CD4-positive, alpha-beta T cell treated with Interleukin-15 for 1 hour (primary cell): ENCODE results near the gene SBNO2.
A peak's percentile ranks its signal among the peaks of the same experiment; 100 is the strongest.

Source experiments
- DNase-seq: peaks from one replicate; pipeline ENCODE4 v3.0.0-alpha.2; 2020

The SBNO2 gene

GRCh38 chr19:1068009-1069001 lies 105.8 kb downstream of the SBNO2 start:
- peak; percentile 79 for DNase-seq

GRCh38 chr19:1067341-1067957 lies 106.6 kb downstream of the SBNO2 start:
- no peak for DNase-seq

- DNase-seq = peak; percentile 89
Measured at GRCh38 chr19:1066748-1067340, 107.2 kb downstream of the SBNO2 start, which contains the start of gene ARHGAP45. ARHGAP45 (plus strand) TSS chr19:1067167; CDS start chr19:1067406, 239 bp downstream.

GRCh38 chr19:1066251-1066747 lies 107.8 kb downstream of the SBNO2 start:
- DNase-seq = no peak

- no peak for DNase-seq
Measured at GRCh38 chr19:1065606-1066109, 108.4 kb downstream of the SBNO2 start.

GRCh38 chr19:1064661-1065605 lies 109.1 kb downstream of the SBNO2 start:
- DNase-seq = peak; percentile 73

- no peak for DNase-seq
Measured at GRCh38 chr19:1063909-1064660, 110.0 kb downstream of the SBNO2 start.

GRCh38 chr19:1063030-1063908 lies 110.8 kb downstream of the SBNO2 start:
- peak; percentile 81 for DNase-seq

GRCh38 chr19:1062387-1063029 lies 111.6 kb downstream of the SBNO2 start:
- no peak for DNase-seq

- no peak for DNase-seq
Measured at GRCh38 chr19:1061987-1062386, 112.1 kb downstream of the SBNO2 start.

GRCh38 chr19:1060689-1061088 lies 113.4 kb downstream of the SBNO2 start:
- DNase-seq = no peak

GRCh38 chr19:1058112-1058511 lies 116.0 kb downstream of the SBNO2 start:
- no peak for DNase-seq
